ENCODE results near the gene NADK.

Gene NADK, protein sequence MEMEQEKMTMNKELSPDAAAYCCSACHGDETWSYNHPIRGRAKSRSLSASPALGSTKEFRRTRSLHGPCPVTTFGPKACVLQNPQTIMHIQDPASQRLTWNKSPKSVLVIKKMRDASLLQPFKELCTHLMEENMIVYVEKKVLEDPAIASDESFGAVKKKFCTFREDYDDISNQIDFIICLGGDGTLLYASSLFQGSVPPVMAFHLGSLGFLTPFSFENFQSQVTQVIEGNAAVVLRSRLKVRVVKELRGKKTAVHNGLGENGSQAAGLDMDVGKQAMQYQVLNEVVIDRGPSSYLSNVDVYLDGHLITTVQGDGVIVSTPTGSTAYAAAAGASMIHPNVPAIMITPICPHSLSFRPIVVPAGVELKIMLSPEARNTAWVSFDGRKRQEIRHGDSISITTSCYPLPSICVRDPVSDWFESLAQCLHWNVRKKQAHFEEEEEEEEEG

DNA sequence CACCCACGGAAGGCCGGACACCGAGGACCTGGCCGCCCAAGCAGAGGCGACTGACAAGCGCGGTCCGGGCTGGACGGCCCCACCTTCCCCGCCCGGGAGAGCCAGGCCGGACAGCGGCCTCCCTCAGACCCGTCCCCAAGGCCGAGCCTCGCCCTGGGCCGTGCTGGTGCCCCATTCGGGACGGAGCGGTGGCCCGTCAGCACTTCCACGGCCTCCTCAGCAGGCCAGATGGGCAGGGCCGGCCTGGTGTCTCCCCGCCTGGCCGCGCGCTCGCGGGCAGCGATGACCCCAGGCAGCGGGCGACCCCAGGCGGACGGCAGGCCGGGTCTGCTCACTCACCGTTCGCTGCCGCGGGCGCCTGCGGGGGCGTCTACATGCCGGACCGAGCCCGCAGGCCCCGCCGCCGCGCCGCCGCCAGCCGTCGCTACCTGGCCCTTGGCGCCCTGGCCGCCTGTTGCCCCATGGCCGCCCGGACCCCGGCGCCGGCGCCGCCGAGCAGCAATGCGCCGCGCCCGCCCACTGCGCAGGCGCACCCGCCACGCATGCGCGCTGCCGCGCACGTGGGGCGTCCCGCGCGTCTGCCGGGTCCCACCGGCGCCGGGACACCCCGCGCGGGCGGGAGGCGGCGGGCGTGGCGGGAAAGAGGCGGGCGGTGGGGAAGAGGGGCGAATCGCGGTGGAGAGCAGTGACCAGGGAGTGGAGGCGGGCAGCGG is at the start of gene NADK:
TSS of gene NADK (minus strand) at position 521 of the 713 bp plus-strand sequence. CDS start 13,064 bp downstream, outside the sequence.
- DNase-seq (ENCODE audit: low spot score): peak; percentile 89

DNA sequence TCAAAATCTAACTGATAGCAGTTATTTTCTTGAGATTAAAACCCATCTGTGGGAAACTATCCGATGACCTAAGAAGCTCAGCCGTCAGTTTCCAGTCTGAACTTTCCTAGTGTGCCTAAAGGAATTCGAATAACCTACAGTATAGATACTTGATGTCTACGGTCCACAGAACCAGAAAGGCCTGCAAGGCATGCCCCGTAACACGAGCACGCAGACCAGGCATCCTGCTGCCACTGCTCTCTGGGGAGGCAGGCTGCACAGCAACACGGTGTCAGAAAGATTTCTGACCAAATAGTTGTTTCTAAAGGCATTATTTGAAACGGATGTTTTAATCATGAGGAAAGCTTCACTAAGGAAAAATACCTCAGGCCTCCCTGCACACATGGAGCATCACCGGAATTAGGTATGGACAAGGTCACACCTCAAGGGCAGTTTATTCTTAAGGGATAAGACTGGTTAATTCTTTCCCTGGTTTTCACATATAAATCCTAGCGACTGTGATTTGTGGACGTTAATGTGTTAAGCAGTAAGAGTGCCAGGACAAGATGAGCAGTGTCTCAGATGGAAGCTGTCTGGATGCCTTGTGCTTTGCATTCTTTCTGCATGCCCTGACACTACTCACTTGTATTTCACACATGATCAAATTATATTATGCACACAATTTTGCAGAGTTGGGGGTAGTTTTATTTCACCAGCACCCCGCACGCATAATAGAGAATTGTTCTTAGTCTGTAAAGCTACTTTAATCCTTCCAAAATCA is 49.0 kb upstream of the NADK start:
- no peak for DNase-seq (ENCODE audit: low spot score)

DNA sequence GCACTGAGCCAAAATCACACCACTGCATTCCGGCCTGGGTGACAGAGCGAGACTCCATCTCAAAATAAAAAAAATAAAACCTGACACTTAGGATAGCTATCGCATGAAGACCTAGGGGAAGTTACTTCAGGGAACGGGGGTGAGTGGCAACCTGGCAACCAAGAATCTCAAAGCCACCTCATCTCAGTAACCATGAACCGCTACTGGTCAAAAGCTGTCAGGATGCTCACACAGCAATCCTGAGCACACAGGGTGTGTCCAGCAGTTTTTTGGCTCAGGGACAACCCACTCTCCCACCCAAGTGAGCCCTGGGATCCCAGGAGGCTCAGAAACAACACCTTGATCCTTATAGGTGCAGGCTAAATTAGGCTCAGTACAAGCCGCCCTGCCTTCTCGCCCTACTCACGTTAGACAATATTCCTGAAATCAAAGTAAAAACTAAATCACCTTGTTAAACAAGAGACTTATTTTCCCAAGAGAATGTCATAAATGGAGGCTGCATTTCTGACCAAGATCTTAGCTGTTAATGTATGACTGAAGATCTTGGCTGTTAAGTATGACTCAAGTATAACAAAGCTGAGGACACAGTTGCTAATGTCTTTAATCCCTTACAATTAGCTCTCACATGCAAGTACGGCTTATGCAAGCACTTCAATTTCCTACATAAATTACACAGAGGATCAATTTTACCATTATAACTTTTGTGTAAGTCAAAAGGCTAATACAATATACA is 48.3 kb upstream of the NADK start:
- DNase-seq (ENCODE audit: low spot score): no peak

DNA sequence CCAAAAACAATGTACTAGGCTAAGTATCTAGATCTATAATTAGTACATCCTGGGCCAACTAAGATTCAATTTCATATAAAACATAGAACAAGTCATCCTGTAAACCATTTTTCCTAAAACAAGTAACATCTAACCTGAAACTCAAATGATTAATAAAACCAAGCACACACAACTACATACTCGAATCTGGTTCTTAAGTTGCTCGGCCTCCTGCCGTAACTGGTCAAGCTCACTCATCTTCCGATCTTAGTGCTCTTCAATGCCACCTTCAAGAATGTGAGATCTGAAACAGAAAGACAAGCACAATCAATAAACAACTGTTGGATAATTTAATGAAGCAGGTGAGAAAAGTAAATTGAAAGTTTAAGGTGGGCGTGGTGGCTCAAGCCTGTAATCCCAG is 46.9 kb upstream of the NADK start:
- no peak for DNase-seq (ENCODE audit: low spot score)

DNA sequence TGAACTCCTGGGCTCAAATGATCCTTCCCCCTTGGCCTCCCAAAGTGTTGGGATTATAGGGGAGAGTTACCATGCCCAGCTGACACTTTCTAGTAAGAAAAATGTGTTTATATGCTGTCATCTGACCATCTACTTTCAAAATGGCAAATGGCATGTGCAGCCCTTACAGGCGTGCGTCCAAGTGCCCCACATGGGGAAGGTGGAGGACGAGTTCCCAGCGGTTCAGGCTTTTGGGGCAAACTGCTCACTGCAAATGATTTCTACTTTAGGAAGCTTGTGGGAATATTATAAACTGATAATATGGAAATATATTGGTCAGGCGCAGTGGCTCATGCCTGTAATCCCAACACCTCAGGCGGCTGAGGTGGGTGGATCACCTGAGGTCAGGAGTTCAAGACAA is 41.5 kb upstream of the NADK start:
- no peak for DNase-seq (ENCODE audit: low spot score)

DNA sequence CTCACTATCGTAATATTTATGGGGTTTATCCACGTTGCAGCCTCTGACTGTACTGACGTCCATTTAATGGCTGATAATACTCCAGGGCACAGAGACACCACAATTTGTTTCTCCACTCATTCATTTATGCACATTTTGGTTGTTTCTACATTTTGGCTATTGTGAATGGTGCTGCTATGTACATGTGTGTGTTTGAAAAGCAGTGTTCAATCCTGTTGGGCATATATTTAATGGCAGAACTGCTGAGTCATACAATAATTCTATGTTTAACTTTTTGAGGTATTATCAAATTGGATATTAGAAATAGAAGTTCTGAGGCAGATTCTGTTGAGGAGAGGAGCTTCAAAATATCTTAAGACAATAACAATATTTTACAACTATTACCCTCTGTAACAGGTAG is 39.0 kb upstream of the NADK start:
- no peak for DNase-seq (ENCODE audit: low spot score)

DNA sequence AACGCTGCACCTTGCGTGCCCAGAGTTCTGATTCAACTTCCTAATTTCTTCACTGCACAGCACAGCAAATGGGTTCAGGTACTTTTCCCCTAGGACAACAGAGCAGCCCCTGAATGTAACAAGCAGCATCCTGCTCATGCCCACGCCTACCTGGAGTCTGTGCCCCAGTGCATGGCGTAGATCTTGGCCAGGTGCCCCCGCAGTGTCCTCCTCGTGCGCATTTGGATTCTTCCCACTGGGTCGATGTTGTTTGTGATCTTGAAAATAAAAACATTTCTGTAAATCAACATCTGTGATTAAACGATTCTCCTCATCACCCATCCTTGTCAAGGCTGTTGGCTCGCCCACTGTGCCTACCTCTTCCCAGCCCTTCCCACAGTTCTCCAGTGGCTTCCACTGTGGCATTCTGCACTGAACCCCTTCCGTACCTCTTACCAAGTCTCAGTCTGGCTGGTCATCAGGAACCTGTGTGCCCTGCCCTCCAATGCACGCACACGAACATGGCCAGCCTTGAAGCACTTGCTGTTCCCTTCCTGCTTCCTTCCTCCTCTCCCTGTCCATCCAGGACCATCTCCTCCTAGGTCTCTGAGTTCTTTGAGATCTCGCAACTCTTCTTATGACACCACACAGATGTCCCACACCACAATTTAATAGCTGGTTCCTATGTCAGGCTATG is 37.5 kb upstream of the NADK start:
- DNase-seq (ENCODE audit: low spot score): no peak

DNA sequence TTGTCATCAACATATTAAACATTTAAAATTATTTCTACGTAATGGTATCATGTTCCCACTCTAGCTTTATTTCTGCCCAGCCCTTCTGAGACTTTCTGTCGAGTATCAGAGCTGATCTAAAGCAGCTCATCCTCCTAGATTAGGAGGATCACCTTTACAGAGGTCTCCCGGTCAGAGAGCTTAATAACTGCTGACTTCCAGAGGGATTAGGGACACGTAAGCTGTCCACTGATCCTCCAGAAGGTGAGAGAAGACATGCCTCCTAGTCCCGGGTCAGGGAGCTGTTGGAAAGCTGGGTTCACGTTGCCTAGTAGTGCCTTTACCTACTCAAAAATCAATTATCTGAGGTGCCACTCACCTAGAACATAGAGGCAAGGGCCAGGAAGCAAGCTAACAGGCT is 31.2 kb upstream of the NADK start:
- DNase-seq (ENCODE audit: low spot score): no peak

DNA sequence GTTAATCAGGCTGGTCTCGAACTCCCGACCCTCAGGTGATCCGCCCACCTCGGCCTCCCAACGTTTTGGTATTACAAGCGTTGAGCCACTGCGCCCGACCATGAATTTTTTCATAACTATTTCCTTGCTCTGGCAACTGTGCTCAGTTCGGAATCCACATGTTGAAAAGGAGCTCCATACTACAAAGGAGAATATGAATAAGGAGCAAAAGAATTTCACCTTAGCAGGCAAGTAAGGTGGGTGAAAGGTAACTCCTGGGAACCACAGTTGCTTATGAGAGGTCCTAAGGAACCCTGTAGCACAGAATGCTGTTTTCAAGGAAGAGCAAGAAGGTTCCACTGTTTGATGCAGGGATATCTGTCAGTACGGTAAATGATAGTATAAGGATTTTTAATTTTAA is 29.9 kb upstream of the NADK start:
- DNase-seq (ENCODE audit: low spot score): no peak

DNA sequence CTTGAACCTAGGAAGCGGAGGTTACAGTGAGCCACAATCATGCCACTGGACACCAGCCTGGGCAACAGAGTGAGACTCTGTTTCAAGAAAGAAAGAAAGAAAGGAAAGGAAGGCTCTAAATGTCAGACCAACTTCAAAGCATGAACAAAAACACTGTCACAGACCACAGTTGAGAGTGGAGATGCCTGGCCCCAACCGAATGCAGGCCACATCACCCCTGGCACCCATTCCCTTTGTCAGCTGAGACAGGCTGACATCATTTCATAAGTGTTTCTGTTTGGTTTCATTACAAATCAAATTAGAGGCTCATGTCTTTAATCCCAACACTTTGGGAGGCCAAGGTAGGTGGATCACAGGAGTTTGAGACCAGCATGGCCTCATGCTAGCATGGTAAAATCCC is 28.6 kb upstream of the NADK start:
- no peak for DNase-seq (ENCODE audit: low spot score)

DNA sequence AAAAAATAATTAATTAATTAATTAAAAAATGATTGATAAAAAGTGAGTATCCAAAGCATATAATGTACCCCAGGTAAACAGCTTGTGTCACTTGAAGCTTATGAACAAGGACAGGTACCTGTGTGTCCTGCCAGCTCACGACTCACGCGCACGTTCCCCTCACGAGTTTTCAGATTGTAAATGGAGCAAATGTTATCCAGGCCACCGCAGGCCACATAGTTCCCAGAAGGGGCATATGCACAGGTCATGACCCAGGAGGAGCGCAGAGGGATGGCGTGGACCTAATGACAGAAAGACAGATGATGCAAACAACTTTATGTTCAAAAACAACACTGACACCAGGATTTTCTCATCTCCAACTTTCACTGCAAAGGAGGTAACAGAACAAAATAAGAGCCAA is 26.0 kb upstream of the NADK start:
- no peak for DNase-seq (ENCODE audit: low spot score)

DNA sequence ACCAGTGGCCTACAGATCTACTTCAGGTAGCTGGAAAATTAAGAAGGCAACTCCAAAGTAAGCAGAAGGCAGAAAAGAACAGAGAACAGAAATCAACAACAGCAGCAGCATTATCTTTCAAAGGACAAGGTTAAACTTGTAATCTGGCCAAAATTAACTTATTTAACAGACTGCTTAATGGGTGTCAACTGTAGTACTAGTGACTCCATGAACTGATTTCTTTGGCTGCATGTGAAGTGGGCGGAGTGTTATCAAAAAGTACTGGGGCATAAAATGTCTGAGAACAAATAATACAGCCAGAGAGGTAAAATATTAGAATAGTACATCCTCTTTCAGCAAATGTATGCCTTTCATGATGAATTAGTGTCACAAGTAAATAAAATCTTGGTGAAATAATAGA is 24.6 kb upstream of the NADK start:
- DNase-seq (ENCODE audit: low spot score): no peak

DNA sequence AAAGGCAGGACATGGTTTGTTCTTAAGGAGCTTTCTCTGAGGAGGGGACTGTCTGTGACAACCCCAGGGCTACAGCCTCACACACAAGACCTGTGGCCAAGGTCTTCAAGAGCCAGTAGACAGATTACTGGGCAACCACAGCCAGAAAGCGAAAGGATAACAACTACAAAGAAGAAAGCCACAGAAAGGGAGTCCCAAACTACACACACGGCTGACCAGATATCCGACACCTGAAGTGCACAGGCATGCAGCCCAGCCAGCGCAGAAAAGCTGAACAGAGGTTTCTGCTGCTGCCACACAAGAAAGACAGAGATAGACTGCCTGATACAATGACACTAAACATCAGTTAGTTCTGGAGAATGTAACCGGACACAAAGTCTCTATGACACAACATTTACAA is 21.4 kb upstream of the NADK start:
- DNase-seq (ENCODE audit: low spot score): no peak

DNA sequence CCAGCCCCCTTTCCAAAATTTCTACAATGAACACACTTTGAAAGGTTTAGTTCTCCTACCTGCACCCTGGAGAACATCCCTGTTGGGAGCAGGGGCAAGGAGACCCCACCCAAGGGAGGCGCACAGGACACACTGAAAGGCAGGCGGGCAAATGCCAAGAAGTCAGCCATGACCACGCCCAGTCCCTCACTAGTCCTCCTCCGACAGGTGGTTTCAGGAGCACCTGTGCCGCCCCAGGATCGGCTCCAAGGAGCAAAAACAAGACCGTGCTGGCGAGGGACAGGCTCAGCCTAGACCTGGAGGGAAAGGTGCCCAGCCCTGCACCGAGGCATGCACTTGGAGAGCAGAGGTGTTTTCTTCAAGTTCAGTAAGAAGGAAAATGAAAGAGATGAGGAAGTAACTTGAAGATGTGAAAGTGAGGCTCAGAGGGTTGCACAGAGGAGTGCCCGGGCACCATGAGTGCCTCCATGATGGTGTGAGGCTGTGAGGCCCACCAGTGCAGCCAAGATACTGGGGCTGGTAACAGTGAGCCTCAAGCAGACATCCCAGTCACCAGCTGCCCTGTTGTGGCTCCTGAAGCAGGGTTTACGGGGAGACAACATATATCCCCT is 19.6 kb upstream of the NADK start:
- no peak for DNase-seq (ENCODE audit: low spot score)

DNA sequence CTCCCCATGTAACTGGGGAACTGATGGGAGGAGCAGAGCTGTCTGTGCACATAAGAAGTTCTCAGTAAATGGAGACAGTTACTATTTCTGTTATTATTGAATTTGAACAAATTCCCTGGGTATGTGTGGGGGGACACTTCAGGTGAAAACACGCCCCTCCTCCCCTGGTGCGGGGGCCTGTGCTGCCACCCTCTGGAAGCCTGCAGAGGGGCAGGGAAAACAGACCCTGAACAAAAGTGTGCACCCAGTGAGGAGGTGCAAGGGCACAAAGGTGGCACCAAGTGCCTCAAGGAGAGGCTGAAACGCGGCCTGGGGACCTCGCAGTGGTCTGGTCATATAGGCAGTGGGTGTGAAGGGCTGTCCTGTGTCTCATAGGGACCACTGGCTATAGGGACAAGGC is 18.2 kb upstream of the NADK start:
- DNase-seq (ENCODE audit: low spot score): no peak

DNA sequence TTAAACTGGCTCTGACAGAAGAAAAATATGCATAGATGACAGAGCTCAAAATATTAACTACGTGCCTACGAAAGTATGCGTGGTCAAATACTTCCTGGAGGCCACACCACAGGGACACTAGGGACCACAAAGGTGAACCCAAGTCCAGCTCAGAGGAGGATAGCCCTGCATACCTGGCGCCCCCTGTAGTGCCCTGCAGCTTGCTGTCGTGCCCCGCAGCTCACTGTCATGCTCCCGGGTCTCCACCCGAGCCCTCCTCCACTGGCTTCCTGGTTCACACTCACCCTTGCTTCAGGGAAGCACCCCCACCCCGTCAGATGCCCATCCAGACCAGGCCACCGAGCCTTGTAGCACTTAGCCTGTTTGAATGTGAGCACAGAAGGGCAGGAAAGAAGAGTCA is 16.7 kb upstream of the NADK start:
- DNase-seq (ENCODE audit: low spot score): no peak

DNA sequence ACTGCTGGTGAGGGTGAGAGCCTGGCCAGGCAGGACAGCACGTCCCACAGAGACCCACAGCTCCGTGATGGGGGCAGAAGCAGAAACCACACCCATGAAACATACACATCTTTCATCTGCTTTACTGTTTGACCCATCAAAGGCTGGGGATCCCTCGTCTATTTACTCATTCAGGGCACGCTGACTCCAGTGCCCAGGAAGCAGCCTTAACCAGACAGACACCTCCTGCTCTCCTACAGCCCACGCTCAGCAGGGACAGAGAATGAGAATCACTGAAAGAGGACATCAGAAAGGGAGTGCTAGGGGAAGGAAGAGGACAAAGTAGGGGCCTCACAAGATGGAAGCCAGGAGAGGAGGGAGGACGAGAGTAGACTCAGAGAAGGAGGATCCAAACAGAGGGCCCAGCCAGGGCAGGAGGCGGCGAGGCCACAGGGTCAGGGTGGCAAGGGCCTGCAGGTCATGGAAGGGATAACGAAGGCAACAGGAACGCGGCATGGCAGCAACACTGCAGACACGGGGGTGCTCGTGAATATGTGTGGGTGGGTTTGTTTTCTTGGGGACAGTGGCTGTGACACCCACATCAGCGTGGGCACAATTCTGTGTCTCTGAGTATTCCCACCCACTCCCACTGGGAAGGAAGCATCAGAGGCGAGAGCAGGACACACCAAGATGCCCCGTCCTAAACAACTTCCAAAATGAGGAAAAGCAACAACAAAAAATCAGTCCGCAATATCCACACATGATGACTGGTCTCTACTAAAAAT is 15.4 kb upstream of the NADK start:
- no peak for DNase-seq (ENCODE audit: low spot score)

DNA sequence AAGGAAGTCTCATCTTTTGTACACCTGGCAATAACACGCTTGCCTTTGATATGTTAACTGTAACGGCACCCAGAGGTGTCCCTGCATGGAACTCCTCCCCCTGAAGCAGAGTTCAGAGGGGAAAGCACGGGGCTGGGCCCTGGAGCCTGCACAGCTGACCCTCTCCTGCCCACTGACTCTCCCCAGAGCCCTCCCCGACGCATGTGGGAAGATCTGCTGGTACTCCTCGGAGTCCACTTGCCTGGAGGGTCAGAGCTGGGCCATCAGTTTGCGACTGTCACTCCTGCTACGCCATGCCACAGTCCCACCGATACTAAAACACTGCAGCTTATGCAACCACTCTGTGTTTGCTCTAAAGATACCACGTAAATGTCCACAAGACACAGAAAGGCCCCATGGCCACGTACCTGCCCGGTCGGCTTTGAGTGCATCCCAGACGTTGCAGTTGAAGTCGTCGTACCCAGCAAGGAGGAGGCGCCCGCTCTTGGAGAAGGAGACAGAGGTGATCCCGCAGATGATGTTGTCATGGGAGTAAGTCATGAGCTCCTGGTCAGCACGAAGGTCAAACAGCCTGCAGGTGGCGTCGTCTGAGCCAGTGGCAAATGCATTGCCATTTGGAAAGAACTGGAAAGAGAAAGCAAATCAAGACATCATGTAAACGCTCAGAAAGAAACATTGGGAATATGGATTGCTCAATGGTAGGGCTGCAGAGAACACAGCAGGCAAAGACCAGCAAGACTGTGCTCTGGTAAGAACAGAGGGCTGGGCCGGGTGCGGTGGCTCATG is 10.6 kb upstream of the NADK start:
- DNase-seq (ENCODE audit: low spot score): peak; percentile 56

DNA sequence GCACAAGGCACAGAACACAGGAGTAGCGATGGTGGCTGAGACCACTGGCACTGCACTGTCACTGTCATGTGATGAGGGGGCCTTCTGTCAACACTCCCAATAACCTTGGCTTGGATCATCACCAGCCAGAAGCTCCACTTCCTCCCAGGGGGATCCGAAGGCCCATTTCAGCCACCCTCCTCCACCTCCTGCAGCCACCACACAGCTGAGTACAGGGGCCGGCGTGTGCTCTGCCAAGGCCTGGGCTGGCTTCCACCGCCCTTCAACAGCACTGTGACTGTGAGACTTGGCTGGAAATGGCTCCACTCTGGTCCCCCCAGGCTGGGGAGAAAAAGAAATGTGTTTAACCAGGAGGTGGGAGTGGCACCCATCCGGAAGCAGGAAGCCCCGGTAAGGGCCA is 9.9 kb upstream of the NADK start:
- DNase-seq (ENCODE audit: low spot score): no peak
